PFSK-1 (cell line): ENCODE data around the gene NCF4.

Source experiments
- FOXP2 ChIP-seq: optimal IDR thresholded peaks from 2 replicates; pipeline ENCODE3; 2011; ENCODE audit warnings: borderline replicate concordance, control low read depth, inconsistent platforms; ENCODE audit not compliant: insufficient read depth; ENCODE audit errors: extremely low read length, extremely low read depth
- POLR2AphosphoS5 ChIP-seq: IDR thresholded peaks from 2 replicates; pipeline ENCODE4 v1.6.1; 2012; ENCODE audit warnings: low read depth, mild to moderate bottlenecking, control low read depth, low read length, moderate library complexity
- SIN3A ChIP-seq: IDR thresholded peaks from 2 replicates; pipeline ENCODE4 v1.6.1; 2012; ENCODE audit warnings: mild to moderate bottlenecking, low read length, moderate library complexity, borderline replicate concordance; ENCODE audit not compliant: insufficient read depth
- TAF1 ChIP-seq: IDR thresholded peaks from 2 replicates; pipeline ENCODE4 v1.6.1; 2012; ENCODE audit warnings: low read length, control low read depth, borderline replicate concordance; ENCODE audit not compliant: insufficient read depth
- TF ChIP-seq, protein P1 (sequence below), 2 experiments: IDR thresholded peaks; 2 replicates each; pipeline versions ENCODE4 v1.6.1 to v1.8.0; 2011 to 2012; ENCODE audit warnings: low read depth in 2 of 2, low read length in 2 of 2, control low read depth in 1 of 2, inconsistent platforms in 1 of 2, mild to moderate bottlenecking in 1 of 2, moderate library complexity in 1 of 2; ENCODE audit not compliant: insufficient read depth in 1 of 2

Gene NCF4

DNA sequence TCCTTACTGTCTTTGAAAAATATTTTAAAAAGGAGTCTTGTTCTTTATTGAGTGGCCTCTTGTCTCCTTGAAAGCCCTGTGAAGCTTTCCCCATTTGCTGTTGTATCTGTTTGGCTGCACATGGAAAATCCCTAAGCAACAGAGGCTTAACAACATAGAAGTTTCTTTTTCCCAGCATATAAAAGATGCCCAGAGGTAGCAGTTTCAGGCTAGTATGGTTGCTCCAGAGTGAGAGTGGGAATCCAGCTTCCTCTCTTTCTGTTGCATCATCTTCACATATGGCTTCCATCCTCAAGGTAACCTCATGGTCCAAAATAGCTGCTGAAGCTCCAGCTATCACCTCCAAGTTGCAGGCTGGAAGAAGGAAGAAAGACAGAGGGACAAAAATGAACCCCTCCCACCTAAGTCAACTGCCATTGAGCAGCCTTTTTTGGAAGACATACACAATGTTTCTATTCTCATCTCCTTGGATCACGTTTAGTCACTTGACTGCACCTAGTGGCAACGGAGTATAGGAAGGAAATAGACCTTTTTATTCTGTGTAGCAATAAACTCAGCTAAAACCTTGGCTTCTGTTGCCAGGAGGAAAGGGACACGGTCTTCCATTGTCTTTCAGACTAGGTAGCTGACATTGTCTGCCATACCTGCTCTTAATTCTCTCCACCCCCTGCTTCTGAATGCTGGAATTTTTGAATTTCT is 57.9 kb downstream of the NCF4 start:
- TF ChIP-seq TAF1 (no peak), POLR2AphosphoS5 (no peak), SIN3A (no peak), FOXP2 (no peak)
- TF ChIP-seq, protein P1, sequence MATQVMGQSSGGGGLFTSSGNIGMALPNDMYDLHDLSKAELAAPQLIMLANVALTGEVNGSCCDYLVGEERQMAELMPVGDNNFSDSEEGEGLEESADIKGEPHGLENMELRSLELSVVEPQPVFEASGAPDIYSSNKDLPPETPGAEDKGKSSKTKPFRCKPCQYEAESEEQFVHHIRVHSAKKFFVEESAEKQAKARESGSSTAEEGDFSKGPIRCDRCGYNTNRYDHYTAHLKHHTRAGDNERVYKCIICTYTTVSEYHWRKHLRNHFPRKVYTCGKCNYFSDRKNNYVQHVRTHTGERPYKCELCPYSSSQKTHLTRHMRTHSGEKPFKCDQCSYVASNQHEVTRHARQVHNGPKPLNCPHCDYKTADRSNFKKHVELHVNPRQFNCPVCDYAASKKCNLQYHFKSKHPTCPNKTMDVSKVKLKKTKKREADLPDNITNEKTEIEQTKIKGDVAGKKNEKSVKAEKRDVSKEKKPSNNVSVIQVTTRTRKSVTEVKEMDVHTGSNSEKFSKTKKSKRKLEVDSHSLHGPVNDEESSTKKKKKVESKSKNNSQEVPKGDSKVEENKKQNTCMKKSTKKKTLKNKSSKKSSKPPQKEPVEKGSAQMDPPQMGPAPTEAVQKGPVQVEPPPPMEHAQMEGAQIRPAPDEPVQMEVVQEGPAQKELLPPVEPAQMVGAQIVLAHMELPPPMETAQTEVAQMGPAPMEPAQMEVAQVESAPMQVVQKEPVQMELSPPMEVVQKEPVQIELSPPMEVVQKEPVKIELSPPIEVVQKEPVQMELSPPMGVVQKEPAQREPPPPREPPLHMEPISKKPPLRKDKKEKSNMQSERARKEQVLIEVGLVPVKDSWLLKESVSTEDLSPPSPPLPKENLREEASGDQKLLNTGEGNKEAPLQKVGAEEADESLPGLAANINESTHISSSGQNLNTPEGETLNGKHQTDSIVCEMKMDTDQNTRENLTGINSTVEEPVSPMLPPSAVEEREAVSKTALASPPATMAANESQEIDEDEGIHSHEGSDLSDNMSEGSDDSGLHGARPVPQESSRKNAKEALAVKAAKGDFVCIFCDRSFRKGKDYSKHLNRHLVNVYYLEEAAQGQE (IDR thresholded peaks at IDR 0.05; ENCODE audit: insufficient read depth in 1 of 2, low read depth in 2 of 2, low read length in 2 of 2) = no peak

DNA sequence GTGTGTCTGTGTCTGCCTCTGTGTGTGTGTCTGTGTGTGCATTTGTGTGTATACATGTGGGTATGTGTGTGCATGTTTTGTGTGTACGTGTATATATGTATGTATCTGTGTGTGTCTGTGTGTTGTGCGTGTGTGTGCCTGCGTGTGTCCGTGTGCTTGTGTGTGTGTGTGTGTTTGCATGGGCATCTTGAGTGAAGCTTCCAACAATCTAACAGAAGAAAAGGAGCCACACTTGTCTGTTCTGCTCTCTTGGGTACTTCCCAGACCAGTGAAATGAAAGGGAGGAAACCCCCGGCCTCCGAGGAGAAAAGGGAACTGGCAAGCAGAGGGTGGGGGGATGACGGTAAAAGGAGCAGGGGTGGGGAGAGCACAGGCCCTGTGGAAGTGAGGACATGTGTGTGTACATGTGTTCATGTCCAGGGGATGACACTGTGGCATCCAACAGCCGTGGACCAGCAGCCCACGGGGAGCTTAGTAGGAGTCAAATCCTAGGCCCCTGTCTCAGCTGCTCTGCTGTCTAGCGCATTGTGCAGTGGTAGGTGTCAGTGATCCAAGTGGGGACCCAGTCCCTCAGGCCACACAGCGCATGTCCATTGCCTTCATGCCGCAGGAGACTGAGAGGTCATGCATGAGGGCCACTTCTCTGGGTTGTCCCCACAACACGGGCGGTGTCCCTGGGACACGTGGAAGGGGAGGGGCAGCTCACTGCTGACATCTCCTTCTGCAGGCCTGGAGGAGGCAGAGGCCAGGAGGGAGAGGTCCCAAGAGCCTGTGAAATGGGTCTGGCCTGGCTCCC is 60.7 kb downstream of the NCF4 start:
- TF ChIP-seq FOXP2 = no peak
- TF ChIP-seq, protein P1 (IDR thresholded peaks at IDR 0.05; ENCODE audit: insufficient read depth in 1 of 2, low read depth in 2 of 2, low read length in 2 of 2) = no peak
- no peak for TF ChIP-seq POLR2AphosphoS5
- TF ChIP-seq TAF1 = no peak
- TF ChIP-seq SIN3A = no peak

DNA sequence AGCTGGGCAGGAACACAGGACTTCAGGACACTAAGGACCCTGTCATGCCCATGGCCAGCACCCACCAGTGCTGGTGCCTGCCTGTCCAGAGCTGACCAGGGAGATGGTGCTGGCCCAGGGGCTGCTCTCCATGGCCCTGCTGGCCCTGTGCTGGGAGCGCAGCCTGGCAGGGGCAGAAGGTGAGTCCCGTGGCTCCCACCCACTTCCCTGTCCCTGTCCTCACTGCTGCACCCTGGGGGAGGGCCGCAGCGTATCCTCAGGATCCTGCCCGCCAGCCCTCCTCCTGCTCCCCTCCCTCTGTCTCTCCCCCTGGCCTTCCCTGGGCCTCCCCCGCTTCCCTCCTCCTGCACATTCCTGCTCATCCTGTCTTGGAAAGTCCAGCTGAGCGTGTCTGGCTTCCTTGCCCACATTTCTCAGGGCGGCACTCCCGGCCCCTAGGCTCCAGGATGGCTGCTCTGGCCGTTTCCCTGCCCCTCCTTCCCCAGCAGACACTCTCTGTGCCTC is 61.4 kb downstream of the NCF4 start:
- TF ChIP-seq TAF1 = no peak
- no peak for TF ChIP-seq POLR2AphosphoS5
- TF ChIP-seq SIN3A = no peak
- TF ChIP-seq FOXP2 = no peak
- TF ChIP-seq, protein P1 (IDR thresholded peaks at IDR 0.05; ENCODE audit: insufficient read depth in 1 of 2, low read depth in 2 of 2, low read length in 2 of 2) = no peak

DNA sequence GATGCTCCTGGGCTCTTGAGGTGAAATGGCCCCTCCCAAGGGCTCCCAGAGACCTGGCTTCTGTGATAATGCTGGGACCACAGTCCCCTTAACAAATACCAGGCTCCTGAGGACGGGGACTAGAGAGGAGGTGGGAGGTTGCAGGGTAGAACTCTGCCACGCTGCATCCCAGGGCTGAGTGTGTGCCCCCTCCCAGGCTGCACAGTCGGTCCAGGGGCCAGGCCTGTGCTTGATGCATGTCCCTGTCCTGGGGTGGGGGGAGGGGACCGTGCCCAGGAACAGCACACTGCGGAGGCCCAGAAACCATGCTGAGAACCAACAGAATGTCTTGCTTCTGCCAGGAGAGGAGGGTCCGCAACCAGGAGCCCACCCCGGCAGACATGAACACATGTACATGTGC is 61.9 kb downstream of the NCF4 start:
- no peak for TF ChIP-seq POLR2AphosphoS5
- TF ChIP-seq SIN3A = no peak
- no peak for TF ChIP-seq TAF1
- no peak for TF ChIP-seq FOXP2
- TF ChIP-seq, protein P1 (IDR thresholded peaks at IDR 0.05; ENCODE audit: insufficient read depth in 1 of 2, low read depth in 2 of 2, low read length in 2 of 2) = no peak
